GM23338 (cell line): Measurements from ENCODE around the gene OLIG3. TPM values are rescaled to one million over a fixed set of nuclear protein-coding genes. Genes with fewer than 3 reads are reported as not detected.

Experiments
- ATAC-seq: fragments of 200-7000 bp; cut with Tn5 transposase; 3 replicates; pipeline ENCODE4 v1.9.1; 2020
- DNase-seq: peaks from one replicate; pipeline ENCODE4 v3.0.0-alpha.2; 2015; ENCODE audit warnings: low spot score
- H2AFZ ChIP-seq: fragments of 200-600 bp; sonication (generic); 2 replicates; pipeline ENCODE4 v1.8.0; 2016; ENCODE audit warnings: antibody characterized with exemption, mild to moderate bottlenecking, moderate library complexity
- H3F3A ChIP-seq: fragments of 200-600 bp; sonication (generic); replicated peaks from 2 replicates; pipeline ENCODE4 v1.8.0; 2017; ENCODE audit warnings: antibody characterized with exemption, mixed run types, low read depth
- H3K27ac ChIP-seq: fragments of 200-600 bp; sonication (generic); 2 replicates; pipeline ENCODE4 v1.6.1; 2016; ENCODE audit warnings: low read depth
- H3K27me3 ChIP-seq: fragments of 200-600 bp; sonication (generic); 2 replicates; pipeline ENCODE4 v1.8.0; 2016; ENCODE audit warnings: mild to moderate bottlenecking, mixed run types, moderate library complexity; ENCODE audit not compliant: insufficient read depth
- H3K36me3 ChIP-seq: fragments of 200-600 bp; sonication (generic); 2 replicates; pipeline ENCODE4 v1.8.0; 2016; ENCODE audit warnings: mild to moderate bottlenecking; ENCODE audit not compliant: insufficient read depth
- H3K4me1 ChIP-seq: fragments of 200-600 bp; sonication (generic); 2 replicates; pipeline ENCODE4 v1.8.0; 2016; ENCODE audit warnings: mild to moderate bottlenecking, moderate library complexity; ENCODE audit not compliant: insufficient read depth
- H3K4me2 ChIP-seq: fragments of 200-600 bp; sonication (generic); 2 replicates; pipeline ENCODE4 v1.7.1; 2017; ENCODE audit warnings: mixed run types
- H3K4me3 ChIP-seq: fragments of 200-600 bp; sonication (generic); 2 replicates; pipeline ENCODE4 v1.6.1; 2016; ENCODE audit warnings: mixed run types
- H3K79me2 ChIP-seq: fragments of 200-600 bp; sonication (generic); replicated peaks from 2 replicates; pipeline ENCODE4 v1.8.0; 2017; ENCODE audit warnings: mild to moderate bottlenecking; ENCODE audit not compliant: insufficient read depth
- H3K9me2 ChIP-seq: fragments of 200-600 bp; sonication (generic); 2 replicates; pipeline ENCODE4 v1.8.0; 2017; ENCODE audit not compliant: insufficient read depth
- H4K20me1 ChIP-seq: fragments of 200-600 bp; sonication (generic); replicated peaks from 2 replicates; pipeline ENCODE4 v1.8.0; 2017; ENCODE audit warnings: mild to moderate bottlenecking; ENCODE audit not compliant: insufficient read depth
- H3K27ac Mint-ChIP-seq: 2 replicates; pipeline ENCODE4 v1.8.0; 2020; ENCODE audit warnings: inconsistent platforms, mild to moderate bottlenecking, moderate library complexity, mixed read lengths
- H3K27me3 Mint-ChIP-seq: 3 replicates; pipeline ENCODE4 v1.8.0; 2022; ENCODE audit warnings: low read depth, mild to moderate bottlenecking, moderate library complexity, mixed read lengths, inconsistent platforms; ENCODE audit not compliant: insufficient read depth, poor library complexity
- H3K36me3 Mint-ChIP-seq: 3 replicates; pipeline ENCODE4 v1.8.0; 2021; ENCODE audit warnings: low read depth, mild to moderate bottlenecking, inconsistent platforms, moderate library complexity, mixed read lengths
- H3K4me1 Mint-ChIP-seq: 3 replicates; pipeline ENCODE4 v1.8.0; 2020; ENCODE audit warnings: mild to moderate bottlenecking, inconsistent platforms, mixed read lengths
- H3K4me3 Mint-ChIP-seq: 3 replicates; pipeline ENCODE4 v1.8.0; 2021; ENCODE audit warnings: moderate library complexity, mild to moderate bottlenecking, inconsistent platforms, mixed read lengths
- H3K9me3 Mint-ChIP-seq: 3 replicates; pipeline ENCODE4 v1.8.0; 2020; ENCODE audit warnings: moderate library complexity, mild to moderate bottlenecking, inconsistent platforms, mixed read lengths
- EZH2 ChIP-seq: fragments of 200-600 bp; sonication (generic); IDR thresholded peaks from one replicate; pipeline ENCODE4 v1.8.0; 2017; ENCODE audit warnings: antibody characterized with exemption, mild to moderate bottlenecking, low read depth; ENCODE audit not compliant: unreplicated experiment
- EZH2phosphoT487 ChIP-seq: fragments of 200-600 bp; sonication (generic); IDR thresholded peaks from one replicate; pipeline ENCODE4 v1.8.1; 2018; ENCODE audit warnings: antibody characterized with exemption; ENCODE audit not compliant: unreplicated experiment
- JUNB ChIP-seq: IDR thresholded peaks from one replicate; pipeline ENCODE4 v1.6.1; 2016; ENCODE audit warnings: antibody characterized with exemption; ENCODE audit not compliant: unreplicated experiment
- POLR2AphosphoS5 ChIP-seq: IDR thresholded peaks from 2 replicates; pipeline ENCODE4 v1.6.1; 2016; ENCODE audit warnings: antibody characterized with exemption, low read depth
- ZNF114 ChIP-seq: fragments of 250-450 bp; sonication (Bioruptor Pico); IDR thresholded peaks from 2 replicates; pipeline ENCODE4 v1.5.0; 2020; ENCODE audit warnings: mild to moderate bottlenecking, moderate library complexity
- polyA plus RNA-seq: library from polyadenylated mRNA; unstranded; fragments of >200 nt; fragmentation: Nextera tagmentation; extraction: Ambion mirVana; gene quantifications from 2 replicates; pipeline ENCODE4 v1.2.1, GENCODE V29; 2016
- total RNA-seq: library from RNA; depleted of rRNA; stranded (reverse); fragments of >200 nt; shearing (Covaris generic); gene quantifications from 2 replicates; pipeline ENCODE4 v1.2.3, GENCODE V29; 2014
- TF ChIP-seq, protein P1 (sequence below): IDR thresholded peaks from 2 replicates; pipeline ENCODE4 v1.6.1; 2016; ENCODE audit warnings: antibody characterized with exemption
- TF ChIP-seq, protein P2 (sequence below), 2 experiments: fragments of 200-600 bp in 1 of 2; sonication (generic) in 1 of 2; conservative IDR thresholded peaks; 2 replicates each; pipeline versions ENCODE4 v1.5.1 to v1.6.1; 2016 to 2017; ENCODE audit warnings: antibody characterized with exemption in 2 of 2, low read depth in 2 of 2, mild to moderate bottlenecking in 2 of 2, moderate library complexity in 1 of 2
- TF ChIP-seq, protein P3 (sequence below): fragments of 250-450 bp; sonication (Bioruptor Pico); IDR thresholded peaks from 2 replicates; pipeline ENCODE4 v1.5.0; 2020; ENCODE audit warnings: mild to moderate bottlenecking, moderate library complexity

Gene OLIG3
- total and polyA plus RNA-seq, 2 experiments from 2014 or later, result 0.10 to 1.1 TPM

DNA sequence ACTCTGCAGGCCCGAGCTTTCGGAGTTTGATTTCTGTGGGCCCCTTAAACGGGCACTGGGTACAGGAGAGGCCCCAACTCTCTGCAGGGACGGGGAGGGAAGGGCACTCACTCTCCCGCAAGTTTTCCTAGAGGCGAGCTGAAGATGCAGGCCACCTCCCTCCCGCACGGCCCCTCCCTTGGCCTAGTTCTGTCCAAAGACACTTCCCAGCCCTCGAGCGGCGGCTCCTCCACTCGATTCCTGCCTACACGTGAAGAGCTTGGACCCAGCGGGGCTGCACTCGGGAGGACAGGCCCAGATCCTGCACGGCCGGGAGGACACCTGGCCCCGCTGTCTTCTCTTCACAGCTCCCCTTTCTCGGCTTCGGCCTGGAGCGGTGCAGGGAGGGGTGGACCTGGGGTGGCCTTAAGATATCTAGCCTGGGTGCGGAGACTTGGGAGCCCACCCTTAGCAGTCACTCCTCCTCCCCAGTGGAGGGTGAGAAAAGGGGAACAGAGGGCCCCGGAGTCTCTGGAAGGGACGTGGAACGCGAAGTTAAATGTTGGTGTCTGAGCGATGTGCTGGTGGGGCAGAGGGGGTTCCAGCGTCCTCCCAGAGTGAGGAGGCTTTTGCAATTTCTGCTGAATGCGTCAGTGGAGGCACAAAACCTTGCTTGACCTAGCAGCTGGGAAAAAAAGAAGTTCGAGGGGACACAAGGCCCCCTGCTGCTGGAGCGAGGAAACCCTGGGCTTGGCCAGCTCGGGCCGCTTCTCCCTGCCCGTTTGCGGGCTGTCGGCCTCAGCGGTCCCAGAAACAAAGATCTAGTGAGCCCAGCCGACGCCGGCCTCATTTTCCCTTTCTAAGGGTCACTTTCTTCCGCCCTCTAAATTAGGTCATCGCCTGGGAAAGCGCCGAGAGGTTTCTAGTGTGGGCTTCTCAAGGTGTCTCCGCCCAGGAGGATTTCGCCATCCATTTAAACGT lies 4.9 kb downstream of the OLIG3 start:
- Mint-ChIP-seq H3K9me3 (no peaks in the 10 kb centered on the region; the same call in 2 of the 3 replicates), H3K4me1 (peaks cover 65% of the 10 kb centered on the region), H3K36me3 (no peaks in the 10 kb centered on the region), H3K4me3 (peak overlapping the region; percentile 81), H3K27ac (no peak overlapping the region), H3K27me3 (peaks cover 94% of the 10 kb centered on the region)
- H3K4me1 ChIP-seq, result peaks cover 64% of the 10 kb centered on the region
- H4K20me1 ChIP-seq, result 0 out of 2 replicates have a peak, but pooled peaks cover 3% of the 10 kb centered on the region
- DNase-seq (peak; percentile 86), ATAC-seq (peak; percentile 28)
- H3F3A ChIP-seq, result peaks cover 15% of the 10 kb centered on the region; the same call in 1 of the 2 replicates
- peak overlapping the region; percentile 96 for H2AFZ ChIP-seq
- TF ChIP-seq, protein P1, sequence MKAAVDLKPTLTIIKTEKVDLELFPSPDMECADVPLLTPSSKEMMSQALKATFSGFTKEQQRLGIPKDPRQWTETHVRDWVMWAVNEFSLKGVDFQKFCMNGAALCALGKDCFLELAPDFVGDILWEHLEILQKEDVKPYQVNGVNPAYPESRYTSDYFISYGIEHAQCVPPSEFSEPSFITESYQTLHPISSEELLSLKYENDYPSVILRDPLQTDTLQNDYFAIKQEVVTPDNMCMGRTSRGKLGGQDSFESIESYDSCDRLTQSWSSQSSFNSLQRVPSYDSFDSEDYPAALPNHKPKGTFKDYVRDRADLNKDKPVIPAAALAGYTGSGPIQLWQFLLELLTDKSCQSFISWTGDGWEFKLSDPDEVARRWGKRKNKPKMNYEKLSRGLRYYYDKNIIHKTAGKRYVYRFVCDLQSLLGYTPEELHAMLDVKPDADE, result no peak
- TF ChIP-seq, protein P2, sequence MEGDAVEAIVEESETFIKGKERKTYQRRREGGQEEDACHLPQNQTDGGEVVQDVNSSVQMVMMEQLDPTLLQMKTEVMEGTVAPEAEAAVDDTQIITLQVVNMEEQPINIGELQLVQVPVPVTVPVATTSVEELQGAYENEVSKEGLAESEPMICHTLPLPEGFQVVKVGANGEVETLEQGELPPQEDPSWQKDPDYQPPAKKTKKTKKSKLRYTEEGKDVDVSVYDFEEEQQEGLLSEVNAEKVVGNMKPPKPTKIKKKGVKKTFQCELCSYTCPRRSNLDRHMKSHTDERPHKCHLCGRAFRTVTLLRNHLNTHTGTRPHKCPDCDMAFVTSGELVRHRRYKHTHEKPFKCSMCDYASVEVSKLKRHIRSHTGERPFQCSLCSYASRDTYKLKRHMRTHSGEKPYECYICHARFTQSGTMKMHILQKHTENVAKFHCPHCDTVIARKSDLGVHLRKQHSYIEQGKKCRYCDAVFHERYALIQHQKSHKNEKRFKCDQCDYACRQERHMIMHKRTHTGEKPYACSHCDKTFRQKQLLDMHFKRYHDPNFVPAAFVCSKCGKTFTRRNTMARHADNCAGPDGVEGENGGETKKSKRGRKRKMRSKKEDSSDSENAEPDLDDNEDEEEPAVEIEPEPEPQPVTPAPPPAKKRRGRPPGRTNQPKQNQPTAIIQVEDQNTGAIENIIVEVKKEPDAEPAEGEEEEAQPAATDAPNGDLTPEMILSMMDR (conservative IDR thresholded peaks at IDR 0.05; ENCODE audit: low read depth in 2 of 2), result 0 out of 4 replicates have a peak, but pooled peaks of 1 of the 2 experiments have one; percentile 1
- TF ChIP-seq EZH2 (peak; percentile 13), ZNF114 (CRISPR knock-in tag) (no peak), POLR2AphosphoS5 (no peak)
- H3K27ac ChIP-seq, result no peak overlapping the region
- H3K4me3 ChIP-seq, result peak overlapping the region; percentile 72
- H3K4me2 ChIP-seq, result peak overlapping the region; percentile 96
- H3K27me3 ChIP-seq, result peaks cover 100% of the 10 kb centered on the region
- H3K36me3 ChIP-seq, result no peaks in the 10 kb centered on the region; the same call in 1 of the 2 replicates
- H3K79me2 ChIP-seq, result no peaks in the 10 kb centered on the region
- no peaks in the 10 kb centered on the region for H3K9me2 ChIP-seq

DNA sequence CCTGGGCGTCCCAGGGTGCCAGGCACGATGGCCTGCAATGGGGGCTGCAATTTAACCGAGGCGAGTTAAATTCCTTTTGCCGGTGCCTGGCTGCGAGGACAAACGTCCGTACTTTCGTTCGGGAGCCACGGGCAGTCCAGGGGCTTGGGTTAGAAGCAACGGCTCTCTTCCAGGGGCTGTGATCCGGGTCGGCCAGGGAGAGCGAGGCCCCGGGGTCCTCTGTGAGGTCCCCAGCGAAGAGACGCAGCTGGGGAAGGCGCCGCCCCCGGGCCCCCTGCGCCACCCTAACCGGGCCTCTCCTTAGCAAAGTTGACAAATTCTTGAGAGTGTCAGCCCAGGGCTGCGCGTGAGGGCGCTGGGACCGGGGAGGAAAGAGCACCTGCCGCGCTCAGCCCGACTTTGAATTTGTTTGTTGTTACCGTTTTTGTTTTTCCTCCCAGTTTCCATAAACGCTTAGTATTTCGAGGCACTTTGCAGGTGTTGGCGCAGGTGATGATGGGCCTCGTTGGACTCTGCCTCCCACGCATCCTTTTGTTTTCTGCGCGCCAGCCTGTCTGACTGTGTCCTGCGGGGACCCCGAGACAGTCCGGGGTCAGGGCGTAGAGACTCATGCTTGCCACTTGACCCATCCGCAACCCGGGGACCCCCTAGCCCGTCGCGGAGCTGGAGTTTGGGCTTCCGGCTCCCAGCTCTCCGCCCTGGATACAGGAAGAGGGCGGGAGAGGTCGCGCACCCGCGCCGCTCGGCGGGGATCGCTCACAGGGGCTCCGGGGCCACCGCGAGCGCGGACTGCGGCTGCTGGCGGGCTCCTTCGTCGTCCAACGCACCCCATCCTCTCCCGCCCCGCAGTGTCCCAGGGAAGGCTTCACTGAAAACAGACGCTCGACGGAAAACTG lies 5.8 kb downstream of the OLIG3 start:
- H3K4me1 Mint-ChIP-seq, result peaks cover 59% of the 10 kb centered on the region
- H4K20me1 ChIP-seq, result 0 out of 2 replicates have a peak, but pooled peaks cover 3% of the 10 kb centered on the region
- peaks cover 85% of the 10 kb centered on the region for H3K27me3 Mint-ChIP-seq
- H3K36me3 ChIP-seq, result no peaks in the 10 kb centered on the region; the same call in 1 of the 2 replicates
- no peaks in the 10 kb centered on the region for H3K9me2 ChIP-seq
- peaks cover 58% of the 10 kb centered on the region for H3K4me1 ChIP-seq
- no peak overlapping the region for H3K27ac ChIP-seq
- H3K4me3 ChIP-seq, result peak overlapping the region; percentile 72
- peak overlapping the region; percentile 96 for H3K4me2 ChIP-seq
- peaks cover 15% of the 10 kb centered on the region; the same call in 1 of the 2 replicates for H3F3A ChIP-seq
- DNase-seq, result peak; percentile 67
- H2AFZ ChIP-seq, result peak overlapping the region; percentile 96
- ATAC-seq, result peak; percentile 19
- no peaks in the 10 kb centered on the region for H3K36me3 Mint-ChIP-seq
- no peaks in the 10 kb centered on the region for H3K79me2 ChIP-seq
- H3K9me3 Mint-ChIP-seq, result no peaks in the 10 kb centered on the region; the same call in 2 of the 3 replicates
- peak overlapping the region; percentile 81 for H3K4me3 Mint-ChIP-seq
- peaks cover 100% of the 10 kb centered on the region for H3K27me3 ChIP-seq
- no peak overlapping the region for H3K27ac Mint-ChIP-seq
- TF ChIP-seq EZH2phosphoT487 (peak; percentile 76), JUNB (no peak), ZNF114 (CRISPR knock-in tag) (no peak), POLR2AphosphoS5 (no peak)
- TF ChIP-seq, protein P3, sequence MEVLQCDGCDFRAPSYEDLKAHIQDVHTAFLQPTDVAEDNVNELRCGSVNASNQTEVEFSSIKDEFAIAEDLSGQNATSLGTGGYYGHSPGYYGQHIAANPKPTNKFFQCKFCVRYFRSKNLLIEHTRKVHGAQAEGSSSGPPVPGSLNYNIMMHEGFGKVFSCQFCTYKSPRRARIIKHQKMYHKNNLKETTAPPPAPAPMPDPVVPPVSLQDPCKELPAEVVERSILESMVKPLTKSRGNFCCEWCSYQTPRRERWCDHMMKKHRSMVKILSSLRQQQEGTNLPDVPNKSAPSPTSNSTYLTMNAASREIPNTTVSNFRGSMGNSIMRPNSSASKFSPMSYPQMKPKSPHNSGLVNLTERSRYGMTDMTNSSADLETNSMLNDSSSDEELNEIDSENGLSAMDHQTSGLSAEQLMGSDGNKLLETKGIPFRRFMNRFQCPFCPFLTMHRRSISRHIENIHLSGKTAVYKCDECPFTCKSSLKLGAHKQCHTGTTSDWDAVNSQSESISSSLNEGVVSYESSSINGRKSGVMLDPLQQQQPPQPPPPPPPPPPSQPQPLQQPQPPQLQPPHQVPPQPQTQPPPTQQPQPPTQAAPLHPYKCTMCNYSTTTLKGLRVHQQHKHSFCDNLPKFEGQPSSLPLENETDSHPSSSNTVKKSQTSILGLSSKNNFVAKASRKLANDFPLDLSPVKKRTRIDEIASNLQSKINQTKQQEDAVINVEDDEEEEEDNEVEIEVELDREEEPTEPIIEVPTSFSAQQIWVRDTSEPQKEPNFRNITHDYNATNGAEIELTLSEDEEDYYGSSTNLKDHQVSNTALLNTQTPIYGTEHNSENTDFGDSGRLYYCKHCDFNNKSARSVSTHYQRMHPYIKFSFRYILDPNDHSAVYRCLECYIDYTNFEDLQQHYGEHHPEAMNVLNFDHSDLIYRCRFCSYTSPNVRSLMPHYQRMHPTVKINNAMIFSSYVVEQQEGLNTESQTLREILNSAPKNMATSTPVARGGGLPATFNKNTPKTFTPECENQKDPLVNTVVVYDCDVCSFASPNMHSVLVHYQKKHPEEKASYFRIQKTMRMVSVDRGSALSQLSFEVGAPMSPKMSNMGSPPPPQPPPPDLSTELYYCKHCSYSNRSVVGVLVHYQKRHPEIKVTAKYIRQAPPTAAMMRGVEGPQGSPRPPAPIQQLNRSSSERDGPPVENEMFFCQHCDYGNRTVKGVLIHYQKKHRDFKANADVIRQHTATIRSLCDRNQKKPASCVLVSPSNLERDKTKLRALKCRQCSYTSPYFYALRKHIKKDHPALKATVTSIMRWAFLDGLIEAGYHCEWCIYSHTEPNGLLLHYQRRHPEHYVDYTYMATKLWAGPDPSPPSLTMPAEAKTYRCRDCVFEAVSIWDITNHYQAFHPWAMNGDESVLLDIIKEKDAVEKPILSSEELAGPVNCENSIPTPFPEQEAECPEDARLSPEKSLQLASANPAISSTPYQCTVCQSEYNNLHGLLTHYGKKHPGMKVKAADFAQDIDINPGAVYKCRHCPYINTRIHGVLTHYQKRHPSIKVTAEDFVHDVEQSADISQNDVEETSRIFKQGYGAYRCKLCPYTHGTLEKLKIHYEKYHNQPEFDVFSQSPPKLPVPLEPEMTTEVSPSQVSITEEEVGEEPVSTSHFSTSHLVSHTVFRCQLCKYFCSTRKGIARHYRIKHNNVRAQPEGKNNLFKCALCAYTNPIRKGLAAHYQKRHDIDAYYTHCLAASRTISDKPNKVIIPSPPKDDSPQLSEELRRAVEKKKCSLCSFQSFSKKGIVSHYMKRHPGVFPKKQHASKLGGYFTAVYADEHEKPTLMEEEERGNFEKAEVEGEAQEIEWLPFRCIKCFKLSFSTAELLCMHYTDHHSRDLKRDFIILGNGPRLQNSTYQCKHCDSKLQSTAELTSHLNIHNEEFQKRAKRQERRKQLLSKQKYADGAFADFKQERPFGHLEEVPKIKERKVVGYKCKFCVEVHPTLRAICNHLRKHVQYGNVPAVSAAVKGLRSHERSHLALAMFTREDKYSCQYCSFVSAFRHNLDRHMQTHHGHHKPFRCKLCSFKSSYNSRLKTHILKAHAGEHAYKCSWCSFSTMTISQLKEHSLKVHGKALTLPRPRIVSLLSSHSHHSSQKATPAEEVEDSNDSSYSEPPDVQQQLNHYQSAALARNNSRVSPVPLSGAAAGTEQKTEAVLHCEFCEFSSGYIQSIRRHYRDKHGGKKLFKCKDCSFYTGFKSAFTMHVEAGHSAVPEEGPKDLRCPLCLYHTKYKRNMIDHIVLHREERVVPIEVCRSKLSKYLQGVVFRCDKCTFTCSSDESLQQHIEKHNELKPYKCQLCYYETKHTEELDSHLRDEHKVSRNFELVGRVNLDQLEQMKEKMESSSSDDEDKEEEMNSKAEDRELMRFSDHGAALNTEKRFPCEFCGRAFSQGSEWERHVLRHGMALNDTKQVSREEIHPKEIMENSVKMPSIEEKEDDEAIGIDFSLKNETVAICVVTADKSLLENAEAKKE (CRISPR knock-in tag), result no peak
